Measurements from ENCODE around the gene SH3TC1. TPM values are rescaled to one million over a fixed set of nuclear protein-coding genes. Genes with fewer than 3 reads are reported as not detected.

The SH3TC1 gene
- total RNA-seq, 1 donor from 2014 or later, result 1.2 TPM

- no peaks in the 10 kb centered on the region for H3K9me3 Mint-ChIP-seq (ENCODE audit: low read depth)
- no peak overlapping the region for H3K27ac Mint-ChIP-seq (ENCODE audit: unreplicated experiment)
- no peak for DNase-seq (ENCODE audit: low spot score)
- H3K27me3 Mint-ChIP-seq (ENCODE audit: low read depth), result peaks cover 6% of the 10 kb centered on the region
- peaks cover 2% of the 10 kb centered on the region for H3K36me3 Mint-ChIP-seq (ENCODE audit: low read depth)
- peaks cover 29% of the 10 kb centered on the region for H3K4me1 Mint-ChIP-seq (ENCODE audit: low read depth)
- no peak for TF ChIP-seq CTCF (IDR thresholded peaks at IDR 0.05)
- H3K4me3 Mint-ChIP-seq (ENCODE audit: unreplicated experiment), result no peak overlapping the region
Observed at GRCh38 chr4:8259743-8260430, 60.8 kb downstream of the SH3TC1 start.

GRCh38 chr4:8260656-8261111 is 61.6 kb downstream of the SH3TC1 start:
- peaks cover 6% of the 10 kb centered on the region for H3K27me3 Mint-ChIP-seq (ENCODE audit: low read depth)
- DNase-seq (ENCODE audit: low spot score), result no peak

GRCh38 chr4:8261851-8262535 is 62.9 kb downstream of the SH3TC1 start:
- Mint-ChIP-seq H3K36me3 (ENCODE audit: low read depth) (peaks cover 2% of the 10 kb centered on the region), H3K4me3 (ENCODE audit: unreplicated experiment) (no peak overlapping the region), H3K9me3 (ENCODE audit: low read depth) (no peaks in the 10 kb centered on the region), H3K4me1 (ENCODE audit: low read depth) (peaks cover 20% of the 10 kb centered on the region), H3K27ac (ENCODE audit: unreplicated experiment) (no peak overlapping the region), H3K27me3 (ENCODE audit: low read depth) (peaks cover 6% of the 10 kb centered on the region)
- TF ChIP-seq CTCF (IDR thresholded peaks at IDR 0.05), result no peak
- DNase-seq (ENCODE audit: low spot score), result no peak

More at GRCh38 chr4:8260656-8261111, 61.6 kb downstream of the SH3TC1 start:
- H3K27ac Mint-ChIP-seq (ENCODE audit: unreplicated experiment), result peak overlapping the region; percentile 27
- H3K9me3 Mint-ChIP-seq (ENCODE audit: low read depth), result no peaks in the 10 kb centered on the region
- H3K4me1 Mint-ChIP-seq (ENCODE audit: low read depth), result peaks cover 27% of the 10 kb centered on the region
- peak; percentile 32 for TF ChIP-seq CTCF (IDR thresholded peaks at IDR 0.05)
- peaks cover 2% of the 10 kb centered on the region for H3K36me3 Mint-ChIP-seq (ENCODE audit: low read depth)
- H3K4me3 Mint-ChIP-seq (ENCODE audit: unreplicated experiment), result no peak overlapping the region

GRCh38 chr4:8262637-8263322 is 63.7 kb downstream of the SH3TC1 start:
- H3K27ac Mint-ChIP-seq (ENCODE audit: unreplicated experiment), result no peak overlapping the region
- no peak for TF ChIP-seq CTCF (IDR thresholded peaks at IDR 0.05)
- H3K36me3 Mint-ChIP-seq (ENCODE audit: low read depth), result peaks cover 2% of the 10 kb centered on the region
- peaks cover 6% of the 10 kb centered on the region for H3K27me3 Mint-ChIP-seq (ENCODE audit: low read depth)
- no peaks in the 10 kb centered on the region for H3K9me3 Mint-ChIP-seq (ENCODE audit: low read depth)
- H3K4me3 Mint-ChIP-seq (ENCODE audit: unreplicated experiment), result no peak overlapping the region
- peaks cover 16% of the 10 kb centered on the region for H3K4me1 Mint-ChIP-seq (ENCODE audit: low read depth)
- DNase-seq (ENCODE audit: low spot score), result no peak

GRCh38 chr4:8263397-8263796 is 64.3 kb downstream of the SH3TC1 start:
- DNase-seq (ENCODE audit: low spot score), result no peak
- H3K4me3 Mint-ChIP-seq (ENCODE audit: unreplicated experiment), result no peak overlapping the region
- H3K4me1 Mint-ChIP-seq (ENCODE audit: low read depth), result peaks cover 13% of the 10 kb centered on the region

More at GRCh38 chr4:8263397-8263796, 64.3 kb downstream of the SH3TC1 start:
- no peak for TF ChIP-seq CTCF (IDR thresholded peaks at IDR 0.05)
- Mint-ChIP-seq H3K27me3 (ENCODE audit: low read depth) (peaks cover 7% of the 10 kb centered on the region), H3K9me3 (ENCODE audit: low read depth) (no peaks in the 10 kb centered on the region), H3K36me3 (ENCODE audit: low read depth) (peaks cover 2% of the 10 kb centered on the region), H3K27ac (ENCODE audit: unreplicated experiment) (no peak overlapping the region)

Data from chondrocyte (in vitro differentiated cells).